HG02981 (cell line): ENCODE results near the gene ACTR1A.
A peak's percentile ranks its signal among the peaks of the same experiment; 100 is the strongest.
"Not testable (repeated sequence)": the region's sequence is repeated elsewhere in the genome, so short reads cannot be mapped to it uniquely, and the experiment has no call there.

Experiments
- ATAC-seq: cut with Tn5 transposase; IDR thresholded peaks from one replicate; pipeline ENCODE4 v1.9.1; 2021; ENCODE audit warnings: mild to moderate bottlenecking, moderate library complexity; ENCODE audit not compliant: unreplicated experiment

The ACTR1A gene

GRCh38 chr10:102455893-102456471 is 46.5 kb downstream of the ACTR1A start:
- no peak for ATAC-seq

DNA sequence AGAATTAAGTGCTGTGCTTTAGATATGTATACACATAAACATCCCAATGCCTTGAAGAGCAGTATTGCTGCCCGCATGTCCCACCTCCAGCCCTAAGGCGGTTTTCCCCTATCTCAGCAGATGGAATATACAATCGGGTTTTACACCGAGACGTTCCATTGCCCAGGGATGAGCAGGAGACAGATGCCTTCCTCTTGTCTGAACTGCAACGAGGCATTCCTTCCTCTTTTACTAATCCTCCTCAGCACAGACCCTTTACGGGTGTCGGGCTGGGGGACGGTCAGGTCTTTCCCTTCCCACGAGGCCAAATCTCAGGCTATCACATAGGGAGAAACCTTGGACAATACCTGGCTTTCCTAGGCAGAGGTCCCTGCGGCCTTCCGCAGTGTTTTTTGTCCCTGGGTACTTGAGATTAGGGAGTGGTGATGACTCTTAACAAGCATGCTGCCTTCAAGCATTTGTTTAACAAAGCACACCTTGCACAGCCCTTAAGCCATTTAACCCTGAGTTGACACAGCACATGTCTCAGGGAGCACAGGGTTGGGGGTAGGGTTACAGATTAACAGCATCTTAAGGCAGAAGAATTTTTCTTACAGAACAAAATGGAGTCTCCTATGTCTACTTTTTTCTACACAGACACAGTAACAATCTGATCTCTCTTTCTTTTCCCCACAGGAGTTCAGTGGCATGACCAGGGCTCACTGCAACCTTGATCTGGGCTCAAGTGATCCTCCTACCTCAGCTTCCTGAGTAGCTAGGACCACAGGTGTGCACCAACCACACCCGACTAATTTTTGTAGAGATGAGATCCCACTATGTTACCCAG is 47.6 kb downstream of the ACTR1A start:
- not testable (repeated sequence) for ATAC-seq

GRCh38 chr10:102453502-102453901 is 49.0 kb downstream of the ACTR1A start:
- ATAC-seq: no peak

GRCh38 chr10:102452672-102453340 is 49.7 kb downstream of the ACTR1A start:
- no peak for ATAC-seq

- no peak for ATAC-seq
Observed at GRCh38 chr10:102451105-102451969, 51.2 kb downstream of the ACTR1A start, which contains the start of gene C10orf95. C10orf95 (minus strand) TSS chr10:102451543; CDS start chr10:102451093, 450 bp downstream.

- peak; percentile 79 for ATAC-seq
Observed at GRCh38 chr10:102450374-102451104, 52.0 kb downstream of the ACTR1A start.

DNA sequence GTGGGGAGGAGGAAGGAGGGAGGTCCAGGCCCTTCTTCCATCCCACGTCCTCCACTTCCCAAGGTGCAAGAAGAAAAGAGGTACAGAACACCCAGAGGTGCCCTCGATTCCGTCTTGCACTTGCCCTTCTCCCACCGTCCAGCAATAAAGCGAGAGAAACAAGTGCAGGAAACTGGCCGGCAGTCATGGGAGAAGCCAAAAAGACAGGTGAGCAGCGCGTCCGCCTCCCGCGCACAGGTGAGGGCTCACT is 52.5 kb downstream of the ACTR1A start:
- no peak for ATAC-seq

DNA sequence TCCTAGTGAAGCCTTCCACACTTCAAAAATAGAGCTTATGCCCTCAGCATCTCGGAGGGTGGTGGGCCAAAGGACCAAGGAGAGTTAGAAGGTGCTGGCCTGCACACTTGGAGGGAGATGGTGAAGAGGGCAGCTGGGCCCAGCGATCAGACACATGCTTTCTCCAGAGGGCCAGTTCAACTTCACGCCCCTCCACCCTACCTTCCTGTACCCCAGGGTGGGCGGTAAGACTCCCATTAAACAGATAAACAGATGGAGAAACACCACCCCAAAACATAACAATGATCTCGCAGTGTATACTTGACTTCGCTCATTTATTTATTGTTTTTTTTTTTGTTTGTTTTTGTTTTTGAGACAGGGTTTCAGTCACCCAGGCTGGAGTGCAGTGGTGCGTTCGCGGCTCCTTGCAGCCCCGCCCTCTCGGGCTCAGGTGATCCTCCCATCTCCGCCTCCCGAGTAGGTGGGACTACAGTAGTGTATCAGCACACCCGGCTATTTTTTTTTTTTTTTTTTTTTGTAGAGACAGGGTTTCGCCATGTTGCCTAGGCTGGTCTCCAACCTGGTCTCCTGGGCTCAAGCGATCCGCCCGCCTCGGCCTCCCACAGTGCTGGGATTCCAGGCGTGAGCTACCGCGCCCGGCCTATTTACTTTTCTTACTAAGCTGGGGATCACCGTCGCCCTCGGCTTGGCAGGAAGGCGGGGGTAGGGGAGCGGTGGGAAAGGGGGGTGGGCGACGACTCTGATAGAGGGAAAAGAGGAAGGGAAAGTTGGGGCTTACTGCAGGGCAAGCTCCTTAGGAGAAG is 53.0 kb downstream of the ACTR1A start:
- ATAC-seq: peak; percentile 41

GRCh38 chr10:102444851-102445250 is 57.7 kb downstream of the ACTR1A start:
- ATAC-seq: no peak

DNA sequence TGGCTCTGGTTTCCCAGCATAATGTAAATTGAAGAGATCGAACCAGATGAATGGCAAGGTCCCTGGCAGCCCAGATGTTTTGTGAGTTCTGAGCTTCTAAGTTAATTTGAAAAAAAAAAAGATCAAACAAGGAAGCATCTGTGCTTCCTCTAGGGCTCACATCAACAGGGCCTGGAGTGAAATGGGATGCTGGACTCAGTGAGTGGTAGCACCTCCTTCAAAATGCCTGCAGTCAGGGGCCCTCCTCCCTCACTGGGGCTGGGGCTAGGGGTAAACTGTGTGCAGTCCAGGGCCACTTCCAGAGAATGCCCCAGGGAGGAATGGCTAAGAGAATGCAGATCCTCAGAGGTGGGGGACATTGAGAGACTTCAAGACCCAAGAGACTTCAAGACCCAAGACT is 64.1 kb downstream of the ACTR1A start:
- ATAC-seq: no peak

- no peak for ATAC-seq
Observed at GRCh38 chr10:102437515-102437914, 65.0 kb downstream of the ACTR1A start.

DNA sequence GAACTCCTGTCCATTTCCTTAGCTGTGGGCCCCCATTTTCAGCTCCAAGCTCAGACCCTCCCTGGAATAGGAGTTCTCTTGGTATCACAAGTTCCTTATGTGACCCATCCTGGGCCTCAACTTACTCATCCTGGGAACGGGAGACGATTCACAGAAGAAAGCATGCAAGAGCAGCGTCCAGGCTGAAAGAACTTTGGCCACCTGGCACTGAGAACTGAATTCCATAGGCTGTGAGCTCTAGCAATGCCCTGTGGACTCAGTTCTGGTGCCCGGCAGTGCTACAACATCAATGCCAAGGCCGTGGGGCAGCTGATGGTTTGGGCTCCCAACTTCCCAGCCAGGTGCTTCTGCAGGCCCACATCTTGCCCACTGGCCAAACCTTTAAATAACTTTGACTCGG is 66.2 kb downstream of the ACTR1A start:
- no peak for ATAC-seq

- ATAC-seq: no peak
Observed at GRCh38 chr10:102435529-102436233, 66.8 kb downstream of the ACTR1A start.

DNA sequence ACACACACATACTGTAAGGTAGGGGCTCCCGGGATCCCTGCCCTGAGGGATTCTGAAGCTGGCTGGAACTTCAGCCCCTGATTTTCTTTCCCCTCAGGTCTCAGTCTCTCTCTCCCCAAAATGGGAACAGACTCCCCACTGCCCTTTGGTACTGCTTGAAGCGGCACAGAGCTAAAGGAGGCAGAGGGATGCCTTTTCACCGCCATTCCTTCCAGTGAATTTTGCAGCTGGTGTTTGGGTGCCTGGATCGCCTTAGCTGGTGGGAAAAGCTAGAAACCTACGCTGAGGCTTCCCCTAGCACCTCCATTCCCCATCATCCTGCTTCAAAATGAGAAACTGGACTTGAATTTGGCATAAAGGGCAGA is 67.4 kb downstream of the ACTR1A start:
- no peak for ATAC-seq

- no peak for ATAC-seq
Observed at GRCh38 chr10:102434394-102435132, 67.9 kb downstream of the ACTR1A start.

- ATAC-seq: no peak
Observed at GRCh38 chr10:102433619-102434046, 68.9 kb downstream of the ACTR1A start.

GRCh38 chr10:102432162-102432950 is 70.2 kb downstream of the ACTR1A start, which contains the start of gene CUEDC2:
CUEDC2 (minus strand) TSS chr10:102432574; CDS start chr10:102425188, 7,386 bp downstream.
- peak; percentile 90 for ATAC-seq
